Tracheal epithelial cell (primary cell): ENCODE data around the gene FBXO47. TPM values are rescaled to one million over a fixed set of nuclear protein-coding genes. Genes with fewer than 3 reads are reported as not detected.

Experiments used
- total RNA-seq: library from RNA; depleted of rRNA; stranded (reverse); fragments of >200 nt; gene quantifications from 2 replicates; pipeline ENCODE4 v1.2.1, GENCODE V29; 2014

Gene FBXO47, protein sequence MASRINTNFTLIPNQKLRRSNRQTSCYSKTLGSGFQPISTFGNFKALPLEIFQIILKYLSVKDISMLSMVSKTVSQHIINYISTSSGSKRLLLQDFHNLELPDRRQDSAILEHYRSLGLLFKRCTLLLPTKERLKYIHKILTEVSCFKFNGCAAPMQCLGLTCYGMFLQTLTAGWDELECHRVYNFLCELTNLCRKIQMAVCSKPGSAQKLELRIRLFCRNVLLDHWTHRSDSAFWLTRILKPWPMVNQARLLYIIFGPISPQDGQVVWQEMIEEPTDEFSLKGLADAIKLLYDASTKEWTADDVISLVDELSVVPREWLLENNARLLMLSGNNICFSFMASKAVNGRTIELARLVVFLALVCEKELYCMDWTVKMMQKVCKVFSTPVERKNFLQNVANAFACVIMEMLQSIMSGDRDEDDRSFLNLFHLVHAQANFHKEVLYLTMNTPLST
- under 0.01 TPM in 1 of 2 replicates, not detected in the other for total RNA-seq

GRCh38 chr17:38967290-38967738 lies at the start of gene FBXO47:
Gene FBXO47 (minus strand): TSS chr17:38967403. CDS start chr17:38963025, 4,378 bp downstream.

DNA sequence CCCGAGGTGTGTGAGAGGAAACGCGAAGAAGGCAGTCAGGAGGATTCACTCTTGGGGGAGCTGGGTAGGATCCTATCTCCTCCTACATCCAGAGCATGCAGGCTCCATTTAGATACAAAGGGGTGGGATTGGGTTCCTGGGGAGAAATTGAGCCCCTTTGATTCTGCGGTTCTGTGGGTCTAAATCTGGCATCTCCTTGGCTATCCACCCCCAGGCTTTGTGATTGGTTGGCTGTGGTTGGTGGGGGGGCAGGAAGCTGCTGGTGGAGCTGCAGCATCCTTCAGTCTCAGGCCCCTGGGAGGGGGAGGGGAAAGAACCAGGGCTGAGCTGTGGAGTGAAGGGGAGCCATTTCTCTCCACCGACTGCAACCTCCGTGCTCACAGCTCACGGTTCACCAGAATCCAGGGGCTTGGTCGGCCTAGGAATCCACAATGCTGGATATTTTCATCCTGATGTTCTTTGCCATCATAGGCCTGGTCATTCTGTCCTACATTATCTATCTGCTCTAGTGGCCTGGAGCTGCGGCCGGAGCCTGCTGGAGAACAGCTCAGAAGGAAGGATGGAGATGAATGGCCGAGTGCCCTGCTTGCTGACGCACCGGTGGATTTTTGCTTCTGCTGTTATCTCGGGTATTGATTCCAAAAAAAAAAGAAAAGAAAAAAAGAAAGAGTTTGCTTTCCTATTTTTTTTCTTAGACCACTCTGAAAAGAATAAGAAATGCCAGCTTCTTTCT lies 41.8 kb downstream of the FBXO47 start, which contains the start of gene LASP1NB:
LASP1NB (plus strand) TSS at position 352 of the 733 bp plus-strand sequence.

Other genes starting within 250 kb of the FBXO47 start
- 2.8 and 4.8 TPM in 2 replicates for gene CISD3, start 237.1 kb downstream of the FBXO47 start, total RNA-seq
- 1.4 and 4.0 TPM in 2 replicates for gene PCGF2, start 219.1 kb downstream of the FBXO47 start, total RNA-seq
- gene PSMB3, start 214.7 kb downstream of the FBXO47 start, total RNA-seq, result 181 and 296 TPM in 2 replicates
- gene PIP4K2B, start 167.8 kb downstream of the FBXO47 start, total RNA-seq, result 32.0 and 38.8 TPM in 2 replicates
- 7.5 TPM in 2 replicates for gene CWC25, start 142.1 kb downstream of the FBXO47 start, total RNA-seq
- gene RPL23, start 113.7 kb downstream of the FBXO47 start, total RNA-seq, result 1,911 and 1,953 TPM in 2 replicates
- 47.1 and 89.9 TPM in 2 replicates for gene LASP1, start 97.3 kb downstream of the FBXO47 start, total RNA-seq
- 1.7 TPM in 1 of 2 replicates, not detected in the other for gene PLXDC1, start 184.2 kb upstream of the FBXO47 start, total RNA-seq
- gene ARL5C, start 198.8 kb upstream of the FBXO47 start, total RNA-seq, result not detected in 2 replicates
- 1.7 and 6.7 TPM in 2 replicates for gene CACNB1, start 230.3 kb upstream of the FBXO47 start, total RNA-seq
- gene RPL19, start 232.9 kb upstream of the FBXO47 start, total RNA-seq, result 2,255 and 2,684 TPM in 2 replicates